GM08714 (cell line): Measurements from ENCODE around the gene TSHZ1.
"Not testable (repeated sequence)": the region's sequence is repeated elsewhere in the genome, so short reads cannot be mapped to it uniquely, and the experiment has no call there.

ENCODE experiments used
- H3K4me3 ChIP-seq: fragments of 200-500 bp; sonication (Bioruptor generic); 2 replicates; pipeline ENCODE4 v1.5.1; 2014; ENCODE audit warnings: mild to moderate bottlenecking, low read length, inconsistent platforms
- ZNF274 ChIP-seq: IDR thresholded peaks from 2 replicates; pipeline ENCODE4 v1.6.1; 2012; ENCODE audit warnings: mild to moderate bottlenecking, low read depth, low read length

The TSHZ1 gene

GRCh38 chr18:75172299-75173124 lies 38.1 kb upstream of the TSHZ1 start:
- no peak overlapping the region for H3K4me3 ChIP-seq
- TF ChIP-seq ZNF274 = no peak

GRCh38 chr18:75173125-75173432 lies 37.5 kb upstream of the TSHZ1 start:
- no peak for TF ChIP-seq ZNF274
- H3K4me3 ChIP-seq = no peak overlapping the region

GRCh38 chr18:75173738-75174137 lies 36.9 kb upstream of the TSHZ1 start:
- no peak overlapping the region for H3K4me3 ChIP-seq
- no peak for TF ChIP-seq ZNF274

GRCh38 chr18:75176849-75177248 lies 33.7 kb upstream of the TSHZ1 start:
- TF ChIP-seq ZNF274 = no peak
- H3K4me3 ChIP-seq = no peak overlapping the region

- no peak overlapping the region for H3K4me3 ChIP-seq
- TF ChIP-seq ZNF274 = no peak
Observed at GRCh38 chr18:75178376-75178775, 32.2 kb upstream of the TSHZ1 start.

GRCh38 chr18:75179819-75180600 lies 30.6 kb upstream of the TSHZ1 start:
- no peak overlapping the region for H3K4me3 ChIP-seq
- no peak for TF ChIP-seq ZNF274

- no peak overlapping the region for H3K4me3 ChIP-seq
Observed at GRCh38 chr18:75183524-75183923, 27.1 kb upstream of the TSHZ1 start.

GRCh38 chr18:75183973-75184493 lies 26.6 kb upstream of the TSHZ1 start:
- no peak for TF ChIP-seq ZNF274
- H3K4me3 ChIP-seq = no peak overlapping the region

More at GRCh38 chr18:75183524-75183923, 27.1 kb upstream of the TSHZ1 start:
- TF ChIP-seq ZNF274 = no peak

GRCh38 chr18:75185460-75185859 lies 25.1 kb upstream of the TSHZ1 start:
- no peak for TF ChIP-seq ZNF274
- H3K4me3 ChIP-seq = no peak overlapping the region

- not testable (repeated sequence) for H3K4me3 ChIP-seq
Observed at GRCh38 chr18:75187702-75188101, 22.9 kb upstream of the TSHZ1 start.

GRCh38 chr18:75189696-75190095 lies 20.9 kb upstream of the TSHZ1 start:
- TF ChIP-seq ZNF274 = no peak
- no peak overlapping the region for H3K4me3 ChIP-seq

GRCh38 chr18:75192899-75193298 lies 17.7 kb upstream of the TSHZ1 start:
- TF ChIP-seq ZNF274 = no peak
- no peak overlapping the region for H3K4me3 ChIP-seq

- H3K4me3 ChIP-seq = no peak overlapping the region
- no peak for TF ChIP-seq ZNF274
Observed at GRCh38 chr18:75198036-75198435, 12.6 kb upstream of the TSHZ1 start.

GRCh38 chr18:75199327-75199726 lies 11.3 kb upstream of the TSHZ1 start:
- no peak for TF ChIP-seq ZNF274
- no peak overlapping the region for H3K4me3 ChIP-seq

GRCh38 chr18:75200071-75200470 lies 10.5 kb upstream of the TSHZ1 start:
- no peak overlapping the region for H3K4me3 ChIP-seq
- no peak for TF ChIP-seq ZNF274
